ENCODE measurements around the gene PLA2G4A.

DNA sequence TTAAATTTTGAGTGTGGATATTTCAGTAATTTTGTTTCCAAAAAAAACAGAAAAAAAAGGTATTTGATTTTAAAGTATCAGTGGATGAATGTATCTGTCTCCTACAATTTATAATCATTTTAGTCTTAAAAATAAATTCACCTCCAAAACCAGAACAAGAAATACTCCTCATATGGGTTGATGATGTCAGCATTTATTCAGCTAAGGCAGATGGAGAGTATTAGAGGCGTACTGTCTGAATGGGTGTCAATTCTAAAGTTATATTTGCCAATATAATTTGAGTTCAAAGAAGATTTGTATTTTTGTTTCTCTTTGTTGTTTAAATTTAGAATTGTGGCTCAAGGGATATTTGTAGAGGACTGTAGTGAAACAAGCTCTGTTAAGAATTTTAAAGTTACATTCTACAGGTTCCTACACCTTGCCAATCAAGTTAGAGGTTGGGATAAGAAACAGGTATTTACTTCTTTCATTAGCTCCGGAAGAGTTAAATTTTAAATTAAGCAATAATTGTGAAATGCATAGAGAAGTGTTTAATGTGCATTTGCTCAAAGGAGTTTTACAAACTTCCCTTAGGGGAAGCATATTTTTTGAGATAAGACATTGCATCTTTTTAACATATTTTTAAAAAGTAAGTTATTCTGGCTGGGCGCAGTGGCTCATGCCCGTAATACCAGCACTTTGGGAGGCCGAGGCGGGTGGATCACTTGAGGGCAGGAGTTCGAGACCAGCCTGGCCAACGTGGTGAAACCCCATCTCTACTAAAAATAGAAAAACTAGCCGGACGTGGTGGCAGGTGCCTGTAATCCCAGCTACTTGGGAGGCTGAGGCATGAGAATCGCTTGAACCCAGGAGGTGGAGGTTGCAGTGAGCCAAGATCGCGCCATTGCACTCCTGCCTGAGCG lies 1.2 kb downstream of the PLA2G4A start:
- TF ChIP-seq, protein P1, sequence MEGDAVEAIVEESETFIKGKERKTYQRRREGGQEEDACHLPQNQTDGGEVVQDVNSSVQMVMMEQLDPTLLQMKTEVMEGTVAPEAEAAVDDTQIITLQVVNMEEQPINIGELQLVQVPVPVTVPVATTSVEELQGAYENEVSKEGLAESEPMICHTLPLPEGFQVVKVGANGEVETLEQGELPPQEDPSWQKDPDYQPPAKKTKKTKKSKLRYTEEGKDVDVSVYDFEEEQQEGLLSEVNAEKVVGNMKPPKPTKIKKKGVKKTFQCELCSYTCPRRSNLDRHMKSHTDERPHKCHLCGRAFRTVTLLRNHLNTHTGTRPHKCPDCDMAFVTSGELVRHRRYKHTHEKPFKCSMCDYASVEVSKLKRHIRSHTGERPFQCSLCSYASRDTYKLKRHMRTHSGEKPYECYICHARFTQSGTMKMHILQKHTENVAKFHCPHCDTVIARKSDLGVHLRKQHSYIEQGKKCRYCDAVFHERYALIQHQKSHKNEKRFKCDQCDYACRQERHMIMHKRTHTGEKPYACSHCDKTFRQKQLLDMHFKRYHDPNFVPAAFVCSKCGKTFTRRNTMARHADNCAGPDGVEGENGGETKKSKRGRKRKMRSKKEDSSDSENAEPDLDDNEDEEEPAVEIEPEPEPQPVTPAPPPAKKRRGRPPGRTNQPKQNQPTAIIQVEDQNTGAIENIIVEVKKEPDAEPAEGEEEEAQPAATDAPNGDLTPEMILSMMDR (IDR thresholded peaks at IDR 0.05; ENCODE audit: low read length): no peak
- no peak for TF ChIP-seq EZH2 (IDR thresholded peaks at IDR 0.05; ENCODE audit: borderline replicate concordance, low read length)

All from OCI-LY1 (cell line).